GM12891 (cell line): Measurements from ENCODE around the gene SAMD3.
"Not testable (repeated sequence)": the region's sequence is repeated elsewhere in the genome, so short reads cannot be mapped to it uniquely, and the experiment has no call there.

ENCODE experiments used
- PAX5 ChIP-seq: IDR thresholded peaks from 2 replicates; pipeline ENCODE4 v1.6.1; 2011; ENCODE audit warnings: low read length, moderate library complexity, mild to moderate bottlenecking; ENCODE audit not compliant: insufficient read depth, severe bottlenecking
- POLR2A ChIP-seq: IDR thresholded peaks from 2 replicates; pipeline ENCODE4 v1.6.1; 2011; ENCODE audit warnings: low read depth, low read length, control low read depth
- POLR2AphosphoS5 ChIP-seq: IDR thresholded peaks from 2 replicates; pipeline ENCODE4 v1.6.1; 2011; ENCODE audit warnings: low read depth, low read length, control low read depth
- POU2F2 ChIP-seq: IDR thresholded peaks from 2 replicates; pipeline ENCODE4 v1.6.1; 2011; ENCODE audit warnings: low read depth, mild to moderate bottlenecking, control low read depth, low read length, moderate library complexity
- SPI1 ChIP-seq: IDR thresholded peaks from 2 replicates; pipeline ENCODE4 v1.6.1; 2011; ENCODE audit warnings: low read depth, low read length, control low read depth
- TAF1 ChIP-seq: IDR thresholded peaks from 2 replicates; pipeline ENCODE4 v1.6.1; 2011; ENCODE audit warnings: low read depth, low read length, control low read depth

DNA sequence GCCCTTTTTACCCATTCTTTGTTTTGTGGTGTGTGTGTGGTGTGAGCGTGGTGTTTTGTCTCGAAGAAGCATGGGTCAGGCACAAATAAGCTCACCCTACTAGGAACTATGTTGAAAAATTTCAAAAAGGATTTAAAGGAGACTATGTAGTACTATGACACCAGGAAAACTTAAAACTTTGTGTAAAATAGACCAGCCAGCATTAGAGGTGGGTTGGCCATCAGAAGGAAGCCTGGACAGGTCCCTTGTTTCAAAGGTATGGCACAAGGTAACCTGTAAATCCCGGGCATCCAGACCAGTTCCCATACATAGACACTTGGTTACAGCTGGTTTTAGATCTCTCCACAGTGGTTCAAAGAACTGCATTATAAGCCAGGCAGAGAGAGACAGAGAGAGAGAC is 38.8 kb upstream of the SAMD3 start:
- not testable (repeated sequence) for TF ChIP-seq POLR2A, POLR2AphosphoS5, TAF1, SPI1, POU2F2, PAX5
